Right lobe of liver (tissue), 4 donors: ENCODE data around the gene AIPL1.

Experiments used
- POLR2A ChIP-seq: fragments of 450-650 bp; IDR thresholded peaks from one replicate; pipeline ENCODE4 v1.6.1; 2017; ENCODE audit warnings: antibody characterized with exemption, mild to moderate bottlenecking
- TF ChIP-seq, protein P1 (sequence below), 4 donors: fragments of 200-600 bp in 3 of 4; fragments of 450-650 bp in 1 of 4; IDR thresholded peaks; one replicate each; pipeline versions ENCODE4 v1.5.1 to v1.8.0; 2016 to 2022; ENCODE audit warnings: antibody characterized with exemption in 4 of 4, mild to moderate bottlenecking in 2 of 4
- donor health status: DM: no; HTN: no; CAD: no.
- donor health status: DM: no; HTN: no; CAD: no.
- donor health status: DM: no; HTN: yes; CAD: no.

DNA sequence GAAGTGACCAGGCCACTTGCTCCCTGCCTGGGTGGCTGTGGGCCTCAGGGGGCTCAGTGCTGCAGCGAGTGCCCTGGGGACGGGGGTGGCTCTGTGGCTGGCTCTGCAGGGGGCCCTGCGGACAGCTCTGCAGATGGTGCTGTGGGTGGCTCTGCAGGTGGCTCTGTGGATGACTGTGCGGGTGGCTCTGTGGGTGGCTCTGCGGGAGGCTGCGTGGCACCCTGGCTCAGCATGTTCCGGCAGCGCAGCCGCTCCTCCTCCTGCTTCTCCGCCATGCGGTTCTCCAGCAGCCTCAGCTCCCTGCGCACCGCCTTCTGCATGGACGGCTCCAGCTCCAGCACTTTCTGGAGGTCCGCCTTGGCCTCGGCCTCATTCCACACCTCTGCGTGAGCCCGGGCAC lies 9.5 kb downstream of the AIPL1 start:
- TF ChIP-seq, protein P1, sequence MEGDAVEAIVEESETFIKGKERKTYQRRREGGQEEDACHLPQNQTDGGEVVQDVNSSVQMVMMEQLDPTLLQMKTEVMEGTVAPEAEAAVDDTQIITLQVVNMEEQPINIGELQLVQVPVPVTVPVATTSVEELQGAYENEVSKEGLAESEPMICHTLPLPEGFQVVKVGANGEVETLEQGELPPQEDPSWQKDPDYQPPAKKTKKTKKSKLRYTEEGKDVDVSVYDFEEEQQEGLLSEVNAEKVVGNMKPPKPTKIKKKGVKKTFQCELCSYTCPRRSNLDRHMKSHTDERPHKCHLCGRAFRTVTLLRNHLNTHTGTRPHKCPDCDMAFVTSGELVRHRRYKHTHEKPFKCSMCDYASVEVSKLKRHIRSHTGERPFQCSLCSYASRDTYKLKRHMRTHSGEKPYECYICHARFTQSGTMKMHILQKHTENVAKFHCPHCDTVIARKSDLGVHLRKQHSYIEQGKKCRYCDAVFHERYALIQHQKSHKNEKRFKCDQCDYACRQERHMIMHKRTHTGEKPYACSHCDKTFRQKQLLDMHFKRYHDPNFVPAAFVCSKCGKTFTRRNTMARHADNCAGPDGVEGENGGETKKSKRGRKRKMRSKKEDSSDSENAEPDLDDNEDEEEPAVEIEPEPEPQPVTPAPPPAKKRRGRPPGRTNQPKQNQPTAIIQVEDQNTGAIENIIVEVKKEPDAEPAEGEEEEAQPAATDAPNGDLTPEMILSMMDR (IDR thresholded peaks at IDR 0.05), result no peak
- no peak for TF ChIP-seq POLR2A
